Neuronal stem cell (in vitro differentiated cells): Measurements from ENCODE around the gene NHLRC4.
A peak's percentile ranks its signal among the peaks of the same experiment; 100 is the strongest.

ENCODE experiments used
- DNase-seq: peaks from one replicate; pipeline ENCODE4 v3.0.0-alpha.2; 2013; ENCODE audit warnings: low spot score
- H2AFZ ChIP-seq: one replicate; pipeline ENCODE4 v1.6.1; 2013; ENCODE audit warnings: mild to moderate bottlenecking, low read length, inconsistent platforms
- H2AK5ac ChIP-seq: 2 replicates; pipeline ENCODE4 v1.6.1; 2013; ENCODE audit warnings: low read depth, mild to moderate bottlenecking, inconsistent platforms, low read length, moderate library complexity, mixed read lengths
- H2BK120ac ChIP-seq: 2 replicates; pipeline ENCODE4 v1.6.1; 2013; ENCODE audit warnings: low read depth, mild to moderate bottlenecking, inconsistent platforms, low read length, moderate library complexity, mixed read lengths
- H2BK12ac ChIP-seq: one replicate; pipeline ENCODE4 v1.6.1; 2013; ENCODE audit warnings: low read length, inconsistent platforms
- H2BK15ac ChIP-seq: 2 replicates; pipeline ENCODE4 v1.6.1; 2013; ENCODE audit warnings: mild to moderate bottlenecking, low read length, inconsistent platforms, mixed read lengths
- H2BK5ac ChIP-seq: one replicate; pipeline ENCODE4 v1.6.1; 2013; ENCODE audit warnings: inconsistent platforms, mild to moderate bottlenecking, low read length, moderate library complexity
- H3K14ac ChIP-seq: one replicate; pipeline ENCODE4 v1.6.1; 2013; ENCODE audit warnings: low read length, inconsistent platforms
- H3K18ac ChIP-seq: 2 replicates; pipeline ENCODE4 v1.6.1; 2013; ENCODE audit warnings: low read length, inconsistent platforms
- H3K23ac ChIP-seq: 2 replicates; pipeline ENCODE4 v1.6.1; 2013; ENCODE audit warnings: low read depth, mild to moderate bottlenecking, mixed read lengths, low read length, inconsistent platforms; ENCODE audit not compliant: poor library complexity
- H3K27ac ChIP-seq: replicated peaks from 3 replicates; pipeline ENCODE4 v1.5.1; 2013; ENCODE audit warnings: low read length, inconsistent platforms
- H3K27me3 ChIP-seq, 3 experiments: 2 replicates each; pipeline ENCODE4 v1.6.1; 2013; ENCODE audit warnings: low read length in 3 of 3, mild to moderate bottlenecking in 2 of 3, inconsistent platforms in 1 of 3, low read depth in 1 of 3, mixed read lengths in 1 of 3, moderate library complexity in 1 of 3; ENCODE audit not compliant: control insufficient read depth in 3 of 3, insufficient read depth in 3 of 3
- H3K36me3 ChIP-seq, 2 donors: replicated peaks in 1 of 2; 2 replicates each; pipeline ENCODE4 v1.6.1; 2013; ENCODE audit warnings: low read length in 2 of 2; ENCODE audit not compliant: control insufficient read depth in 2 of 2, insufficient read depth in 2 of 2
- H3K4ac ChIP-seq: 2 replicates; pipeline ENCODE4 v1.6.1; 2013; ENCODE audit warnings: inconsistent platforms, mild to moderate bottlenecking, low read length, moderate library complexity
- H3K4me1 ChIP-seq, 2 donors: 1 replicate in 1 of 2; 2 replicates in 1 of 2; pipeline ENCODE4 v1.6.1; 2013; ENCODE audit warnings: low read length in 2 of 2, low read depth in 1 of 2; ENCODE audit not compliant: control insufficient read depth in 2 of 2, insufficient read depth in 1 of 2
- H3K4me2 ChIP-seq: one replicate; pipeline ENCODE4 v1.6.1; 2013; ENCODE audit warnings: mild to moderate bottlenecking, low read length, inconsistent platforms; ENCODE audit not compliant: insufficient read depth, poor library complexity, severe bottlenecking
- H3K4me3 ChIP-seq, 2 donors: 2 replicates each; pipeline ENCODE4 v1.5.1; 2013; ENCODE audit warnings: low read length in 2 of 2, mild to moderate bottlenecking in 2 of 2, inconsistent platforms in 1 of 2, moderate library complexity in 1 of 2
- H3K79me1 ChIP-seq: one replicate; pipeline ENCODE4 v1.6.1; 2013; ENCODE audit warnings: low read depth, mild to moderate bottlenecking, inconsistent platforms, low read length, moderate library complexity
- H3K9ac ChIP-seq: one replicate; pipeline ENCODE4 v1.6.1; 2013; ENCODE audit warnings: mild to moderate bottlenecking, low read depth, low read length, inconsistent platforms; ENCODE audit not compliant: poor library complexity
- H3K9me3 ChIP-seq, 2 donors: replicated peaks in 1 of 2; 2 replicates each; pipeline versions ENCODE3 to v1.6.1; 2013; ENCODE audit warnings: low read length in 2 of 2, mild to moderate bottlenecking in 2 of 2, inconsistent platforms in 1 of 2, low read depth in 1 of 2, mixed read lengths in 1 of 2, moderate library complexity in 1 of 2; ENCODE audit not compliant: control insufficient read depth in 2 of 2, insufficient read depth in 1 of 2
- H4K8ac ChIP-seq: one replicate; pipeline ENCODE4 v1.6.1; 2013; ENCODE audit warnings: low read depth, mild to moderate bottlenecking, inconsistent platforms, low read length, moderate library complexity
- H4K91ac ChIP-seq: one replicate; pipeline ENCODE4 v1.6.1; 2013; ENCODE audit warnings: low read length, low read depth, mild to moderate bottlenecking, inconsistent platforms; ENCODE audit not compliant: poor library complexity
- WGBS, 2 donors: extraction: QIAGEN DNeasy Blood & Tissue Kit; methylation state at CpG; one replicate each; pipeline ENCODE4 v1.1.7; 2013; ENCODE audit warnings: missing lambda C conversion rate in 2 of 2, mixed read lengths in 1 of 2; ENCODE audit not compliant: insufficient read length in 2 of 2, insufficient replicate concordance in 1 of 2; ENCODE audit errors: extremely low coverage in 2 of 2; 5-methylcytosine and 5-hydroxymethylcytosine counted together

NHLRC4 gene

DNA sequence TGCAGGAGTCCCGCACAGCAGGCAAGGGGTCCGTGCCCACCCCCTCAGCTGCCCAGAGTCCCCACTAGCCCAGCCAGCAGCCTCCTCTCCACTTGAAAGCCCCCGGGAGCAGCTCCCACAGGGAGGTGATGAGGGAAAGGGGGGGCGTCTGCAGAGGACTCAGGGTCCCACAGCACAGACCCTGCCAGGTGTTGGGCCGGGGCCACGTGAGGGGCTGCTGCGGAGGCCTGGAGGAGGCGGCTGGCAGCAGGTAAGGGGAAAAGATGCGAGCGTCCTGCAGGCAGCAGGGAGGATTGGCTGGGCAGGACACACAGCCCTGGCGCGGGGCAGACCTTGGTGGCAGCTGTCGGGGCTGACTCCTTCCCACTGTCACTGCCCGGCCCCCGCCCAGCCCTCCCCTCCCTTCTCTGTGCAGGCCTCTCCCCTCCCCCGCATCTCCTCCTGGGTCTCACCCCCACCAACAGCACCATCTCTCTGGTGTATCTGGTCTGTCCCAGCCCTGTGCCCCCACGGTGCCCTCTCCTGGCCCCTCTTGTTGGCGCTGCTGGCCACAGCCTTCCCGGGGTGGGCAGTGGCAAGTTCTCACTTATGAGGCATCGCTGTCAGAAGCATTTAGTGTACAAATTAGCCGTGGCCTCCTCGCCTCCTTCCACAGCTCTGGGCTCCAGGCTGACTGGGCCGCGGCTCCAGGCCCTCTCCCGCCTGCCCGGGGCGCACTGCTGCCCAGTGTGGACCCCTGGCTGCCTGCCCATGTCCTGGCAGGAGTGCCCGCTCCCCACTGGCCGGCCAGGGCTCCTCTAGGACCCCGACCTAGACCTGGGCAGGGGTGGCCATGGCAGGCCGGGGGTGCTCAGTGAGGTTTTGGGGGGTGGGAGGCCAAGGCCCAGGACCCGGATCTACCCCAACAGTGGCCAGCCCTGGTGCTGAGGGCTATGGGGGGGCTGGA lies 11.0 kb upstream of the NHLRC4 start:
- Histone ChIP-seq H2BK120ac (no peak overlapping the region), H3K36me3 (peaks cover 2 to 15% of the 10 kb centered on the region in 2 donors), H3K27me3 (peaks cover 10 to 33% (median 27%) of the 10 kb centered on the region in 3 experiments), H3K4me2 (no peak overlapping the region), H2AK5ac (peak overlapping the region; percentile 56), H2BK5ac (no peak overlapping the region), H3K9ac (no peak overlapping the region), H3K4me1 (peaks cover 0 to 7% of the 10 kb centered on the region in 2 donors), H2AFZ (no peak overlapping the region), H3K27ac (no peak overlapping the region), H2BK12ac (no peak overlapping the region), H3K4me3 (no peak overlapping the region), H3K23ac (no peak overlapping the region), H3K79me1 (peaks cover 9% of the 10 kb centered on the region), H3K14ac (no peak overlapping the region), H3K4ac (no peak overlapping the region), H2BK15ac (no peak overlapping the region), H3K18ac (no peak overlapping the region), H4K91ac (no peak overlapping the region), H3K9me3 (no peaks in the 10 kb centered on the region), H4K8ac (no peak overlapping the region)
- DNase-seq = no peak
- WGBS, 2 donors = no CpG with 5 or more reads among the region's 32 CpGs

- Histone ChIP-seq H3K9me3 (no peaks in the 10 kb centered on the region), H3K14ac (no peak overlapping the region), H2AFZ (no peak overlapping the region), H4K91ac (no peak overlapping the region), H3K4me1 (peaks cover 0 to 10% of the 10 kb centered on the region in 2 donors), H3K27me3 (peaks cover 14 to 41% (median 35%) of the 10 kb centered on the region in 3 experiments), H4K8ac (no peak overlapping the region), H3K27ac (no peak overlapping the region), H3K79me1 (peaks cover 6% of the 10 kb centered on the region), H3K23ac (no peak overlapping the region), H3K9ac (no peak overlapping the region), H3K18ac (no peak overlapping the region), H3K4ac (no peak overlapping the region), H2AK5ac (peak overlapping the region; percentile 75), H3K4me3 (no peak overlapping the region), H3K36me3 (peaks cover 2 to 9% of the 10 kb centered on the region in 2 donors), H2BK12ac (peak overlapping the region; percentile 90), H2BK120ac (no peak overlapping the region), H2BK5ac (no peak overlapping the region), H3K4me2 (no peak overlapping the region), H2BK15ac (no peak overlapping the region)
- no peak for DNase-seq
- WGBS, 2 donors = no CpG with 5 or more reads among the region's 32 CpGs
Measured at GRCh38 chr16:556474-557173, 10.2 kb upstream of the NHLRC4 start.

GRCh38 chr16:557463-558297 lies 9.1 kb upstream of the NHLRC4 start:
- peak overlapping the region; percentile 13 for H2BK5ac ChIP-seq
- no peak overlapping the region for H3K4me3 ChIP-seq
- no peak overlapping the region for H3K4ac ChIP-seq
- H2BK120ac ChIP-seq = no peak overlapping the region
- peak overlapping the region; percentile 81 for H2AK5ac ChIP-seq
- no peak overlapping the region for H3K27ac ChIP-seq
- H3K4me1 ChIP-seq = peaks cover 0 to 11% of the 10 kb centered on the region in 2 donors
- peak overlapping the region; percentile 58 for H2BK15ac ChIP-seq
- H4K8ac ChIP-seq = no peak overlapping the region
- peaks cover 0 to 2% of the 10 kb centered on the region in 2 donors for H3K9me3 ChIP-seq
- H3K9ac ChIP-seq = peak overlapping the region; percentile 44
- H3K79me1 ChIP-seq = peaks cover 6% of the 10 kb centered on the region
- H2BK12ac ChIP-seq = no peak overlapping the region
- no CpG with 5 or more reads among the region's 23 CpGs for WGBS, 2 donors
- peaks cover 14 to 52% (median 44%) of the 10 kb centered on the region in 3 experiments for H3K27me3 ChIP-seq
- DNase-seq = no peak
- H3K18ac ChIP-seq = peak overlapping the region; percentile 17
- H3K14ac ChIP-seq = peak overlapping the region; percentile 56
- no peak overlapping the region for H2AFZ ChIP-seq
- peak overlapping the region; percentile 43 for H3K23ac ChIP-seq
- H3K36me3 ChIP-seq = peaks cover 0 to 1% of the 10 kb centered on the region in 2 donors
- H4K91ac ChIP-seq = no peak overlapping the region
- H3K4me2 ChIP-seq = no peak overlapping the region
